Brain microvascular endothelial cell (primary cell): ENCODE results near the gene PPFIBP2.

Experiments used
- DNase-seq: peaks from one replicate; pipeline ENCODE4 v3.0.0-alpha.2; 2020
- H3K27ac ChIP-seq: fragments of 250-450 bp; sonication (Bioruptor Pico); 2 replicates; pipeline ENCODE4 v1.5.1; 2020; ENCODE audit warnings: mild to moderate bottlenecking, moderate library complexity
- H3K27me3 ChIP-seq: fragments of 250-450 bp; sonication (Bioruptor Pico); replicated peaks from 2 replicates; pipeline ENCODE4 v1.5.1; 2020; ENCODE audit warnings: mild to moderate bottlenecking
- H3K36me3 ChIP-seq: fragments of 250-450 bp; sonication (Bioruptor Pico); replicated peaks from 2 replicates; pipeline ENCODE4 v1.5.1; 2020; ENCODE audit warnings: mild to moderate bottlenecking
- H3K4me3 ChIP-seq: 2 replicates; pipeline ENCODE4 v1.5.1; 2011; ENCODE audit warnings: low read depth, mild to moderate bottlenecking, control low read depth, low read length, moderate library complexity
- CTCF ChIP-seq: IDR thresholded peaks from 2 replicates; pipeline ENCODE4 v1.5.1; 2011; ENCODE audit warnings: low read depth, mild to moderate bottlenecking, moderate library complexity, low read length, control low read depth, inconsistent platforms; ENCODE audit errors: missing control alignments
- in situ Hi-C: cut with HindIII; loops from 2 replicates; pipeline ENCODE4 v1.10.0; 2017; ENCODE audit warnings: low sequenced_read_pairs, low pct_ligation_motif_present

Gene PPFIBP2

GRCh38 chr11:7543302-7543701 lies 29.5 kb downstream of the PPFIBP2 start:
- no peak overlapping the region for H3K4me3 ChIP-seq
- H3K27ac ChIP-seq, result no peak overlapping the region
- TF ChIP-seq CTCF, result no peak
- in situ Hi-C loops, result no loop called here
- H3K27me3 ChIP-seq, result no peaks in the 10 kb centered on the region
- H3K36me3 ChIP-seq, result no peaks in the 10 kb centered on the region
- no peak for DNase-seq

GRCh38 chr11:7544021-7544420 lies 30.2 kb downstream of the PPFIBP2 start:
- Histone ChIP-seq H3K4me3 (no peak overlapping the region), H3K36me3 (no peaks in the 10 kb centered on the region), H3K27ac (no peak overlapping the region), H3K27me3 (no peaks in the 10 kb centered on the region)
- no peak for TF ChIP-seq CTCF
- no peak for DNase-seq
- in situ Hi-C loops, result no loop called here

GRCh38 chr11:7545611-7546010 lies 31.8 kb downstream of the PPFIBP2 start:
- in situ Hi-C loops, result no loop called here
- Histone ChIP-seq H3K27me3 (no peaks in the 10 kb centered on the region), H3K36me3 (no peaks in the 10 kb centered on the region), H3K27ac (no peak overlapping the region), H3K4me3 (no peak overlapping the region)
- TF ChIP-seq CTCF, result no peak
- DNase-seq, result no peak

- no peak overlapping the region for H3K27ac ChIP-seq
- no peak for DNase-seq
- TF ChIP-seq CTCF, result no peak
- in situ Hi-C loops, result no loop called here
- no peak overlapping the region for H3K4me3 ChIP-seq
- no peaks in the 10 kb centered on the region for H3K36me3 ChIP-seq
- no peaks in the 10 kb centered on the region for H3K27me3 ChIP-seq
Observed at GRCh38 chr11:7546324-7546791, 32.6 kb downstream of the PPFIBP2 start.

GRCh38 chr11:7547687-7548086 lies 33.9 kb downstream of the PPFIBP2 start:
- DNase-seq, result no peak
- in situ Hi-C loops, result no loop called here
- TF ChIP-seq CTCF, result no peak
- Histone ChIP-seq H3K4me3 (no peak overlapping the region), H3K27me3 (no peaks in the 10 kb centered on the region), H3K27ac (no peak overlapping the region), H3K36me3 (no peaks in the 10 kb centered on the region)

- no peaks in the 10 kb centered on the region for H3K27me3 ChIP-seq
- H3K27ac ChIP-seq, result no peak overlapping the region
- in situ Hi-C loops, result no loop called here
- peak; percentile 37 for TF ChIP-seq CTCF
- no peak for DNase-seq
- H3K36me3 ChIP-seq, result no peaks in the 10 kb centered on the region
- no peak overlapping the region for H3K4me3 ChIP-seq
Observed at GRCh38 chr11:7548659-7549274, 35.0 kb downstream of the PPFIBP2 start.
